HG03432 (cell line): ENCODE results near the gene EPM2AIP1.
"Not testable (repeated sequence)": the region's sequence is repeated elsewhere in the genome, so short reads cannot be mapped to it uniquely, and the experiment has no call there.

ENCODE experiments used
- ATAC-seq: cut with Tn5 transposase; IDR thresholded peaks from one replicate; pipeline ENCODE4 v1.9.1; 2021; ENCODE audit warnings: mild to moderate bottlenecking, moderate library complexity; ENCODE audit not compliant: unreplicated experiment

The EPM2AIP1 gene

DNA sequence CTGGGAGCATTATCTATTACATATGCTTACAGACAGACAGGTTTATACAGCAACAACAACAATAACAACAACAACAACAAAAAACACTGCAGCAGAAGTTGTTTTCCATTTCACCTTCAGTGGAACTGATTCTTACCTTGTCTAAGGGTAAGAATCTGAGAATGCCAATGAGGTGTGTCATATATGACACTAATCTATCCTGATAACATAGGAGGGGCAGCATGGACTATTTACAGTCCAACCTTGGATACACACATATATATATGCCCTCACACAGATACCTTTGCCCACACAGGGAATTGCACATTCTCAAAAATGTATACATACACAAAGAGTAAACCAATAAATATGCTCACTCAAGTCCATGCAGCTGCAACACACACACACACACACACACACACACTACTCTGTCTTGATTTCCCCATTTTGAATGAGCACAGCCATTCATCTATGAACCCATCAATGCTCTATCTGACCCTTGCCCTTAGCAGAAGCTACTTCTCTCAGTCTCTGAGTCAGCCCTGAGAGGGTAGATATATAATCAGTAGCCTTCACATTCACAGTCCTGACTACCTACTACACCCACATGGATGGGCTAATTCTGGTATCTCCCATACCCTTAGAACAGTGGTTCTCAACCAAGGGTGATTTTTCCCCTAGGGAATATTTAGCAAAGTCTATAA is 38.3 kb downstream of the EPM2AIP1 start:
- ATAC-seq = no peak

DNA sequence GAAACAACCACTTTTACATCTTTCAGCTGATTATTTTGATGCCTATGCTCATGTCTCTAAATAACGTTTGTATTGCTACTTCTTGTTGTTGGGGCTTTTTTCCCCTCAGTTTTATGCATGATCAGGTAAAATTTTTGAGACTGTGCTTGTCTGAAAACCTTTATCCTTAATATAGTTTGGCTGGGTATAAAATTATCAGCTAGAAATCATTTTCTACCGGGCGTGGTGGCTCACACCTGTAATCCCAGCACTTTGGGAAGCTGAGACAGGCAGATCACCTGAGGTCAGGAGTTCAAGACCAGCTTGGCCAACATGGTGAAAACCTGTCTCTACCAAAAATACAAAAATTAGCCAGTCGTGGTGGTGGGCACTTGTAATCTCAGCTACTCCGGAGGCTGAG is 45.1 kb downstream of the EPM2AIP1 start:
- ATAC-seq = not testable (repeated sequence)

DNA sequence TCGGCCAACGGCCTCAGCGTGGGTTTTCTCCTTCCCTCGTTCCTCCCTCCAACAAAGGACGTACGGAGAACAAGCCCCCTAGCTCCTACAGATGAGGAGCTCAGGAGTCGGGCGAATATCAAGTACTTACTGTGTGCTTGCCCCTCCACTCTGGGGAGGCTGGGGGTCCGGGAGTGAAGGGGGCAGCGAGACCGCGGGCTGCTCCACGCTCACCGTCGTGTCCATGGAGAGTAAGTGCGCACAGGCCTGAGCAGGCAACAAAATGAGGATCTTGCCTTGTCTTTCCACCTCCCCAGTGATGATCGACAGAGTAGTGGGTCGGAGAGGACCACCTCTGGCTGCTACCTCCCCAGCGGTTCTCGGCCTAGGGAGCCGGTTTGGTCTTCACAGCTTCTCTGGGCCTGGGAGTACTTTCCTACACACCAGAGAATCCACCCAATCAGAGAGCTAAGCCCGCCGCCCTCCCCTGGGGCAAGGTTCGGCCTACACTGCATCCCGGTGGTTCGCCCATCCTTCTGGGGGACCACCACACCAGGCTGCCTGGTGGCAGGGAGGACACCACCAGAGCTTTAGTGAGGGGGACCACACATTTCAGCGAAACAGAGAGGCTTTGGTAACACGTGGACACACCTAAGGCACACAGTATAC is 47.5 kb downstream of the EPM2AIP1 start:
- no peak for ATAC-seq

DNA sequence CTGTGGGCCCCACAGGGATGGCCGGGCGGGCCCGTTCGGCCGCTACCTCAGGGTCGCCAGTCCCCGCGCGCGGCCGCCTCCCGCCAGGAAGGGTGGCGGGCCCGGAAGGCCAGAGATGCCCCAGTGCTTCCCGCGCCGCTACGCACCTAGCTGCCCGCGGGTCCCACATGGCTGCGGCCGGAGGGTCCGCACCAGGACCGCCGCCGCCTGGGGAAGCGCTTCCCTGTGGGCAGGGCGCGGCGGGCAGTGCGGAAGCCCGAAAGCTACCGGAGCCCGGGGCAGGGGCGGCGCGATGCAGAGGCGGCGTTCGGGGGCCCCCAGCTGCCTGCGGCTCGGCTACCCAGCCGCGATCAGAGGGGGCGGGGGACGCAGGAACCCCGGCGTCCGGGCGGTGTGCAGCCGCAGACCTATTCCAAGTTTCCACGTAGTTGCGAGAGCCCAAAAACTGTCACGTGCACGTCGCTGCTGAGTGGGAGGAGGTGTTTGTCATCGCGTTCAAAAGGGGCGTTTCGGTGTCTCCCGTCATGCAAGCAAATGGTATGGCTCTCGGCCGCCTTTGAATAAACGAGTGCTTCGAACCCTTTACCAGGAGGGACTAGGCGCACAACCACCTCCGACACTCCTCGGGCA is 48.2 kb downstream of the EPM2AIP1 start, which contains the start of gene TRANK1:
TSS of gene TRANK1 (minus strand) at position 414 of the 630 bp plus-strand sequence. CDS start at position 169, 245 bp downstream.
- ATAC-seq = peak; percentile 73

DNA sequence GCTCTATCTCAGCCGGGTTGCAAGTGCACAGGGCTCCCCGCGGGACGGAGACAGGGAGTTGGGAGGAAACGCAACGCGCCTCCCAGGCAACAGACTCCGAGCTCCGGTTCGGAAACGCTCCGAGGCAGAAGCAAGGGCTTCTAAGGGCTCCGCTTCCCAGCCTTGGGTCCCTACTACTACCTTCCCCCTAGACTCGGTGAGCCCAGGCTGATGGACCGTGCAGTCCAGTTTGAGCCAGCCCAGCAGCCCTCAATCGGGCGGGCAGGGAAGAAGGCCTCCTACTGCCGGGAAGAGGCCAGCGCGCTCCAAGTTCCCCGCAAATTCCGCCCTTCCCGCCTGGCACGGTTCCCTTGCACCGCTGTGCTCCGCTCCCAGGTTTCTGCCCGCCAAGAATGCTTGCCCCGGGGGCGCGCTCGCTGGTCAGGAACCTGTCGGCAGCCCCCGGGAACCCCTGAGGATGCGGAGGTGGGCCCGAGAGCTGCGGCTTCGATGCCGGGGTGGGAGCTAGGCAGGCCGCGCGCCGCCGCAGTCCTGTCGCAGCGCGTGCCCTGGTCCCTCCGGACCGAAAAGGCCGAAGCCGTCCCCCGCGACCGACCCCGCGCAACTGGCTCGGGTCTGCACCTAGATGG is 48.8 kb downstream of the EPM2AIP1 start:
- peak; percentile 64 for ATAC-seq

DNA sequence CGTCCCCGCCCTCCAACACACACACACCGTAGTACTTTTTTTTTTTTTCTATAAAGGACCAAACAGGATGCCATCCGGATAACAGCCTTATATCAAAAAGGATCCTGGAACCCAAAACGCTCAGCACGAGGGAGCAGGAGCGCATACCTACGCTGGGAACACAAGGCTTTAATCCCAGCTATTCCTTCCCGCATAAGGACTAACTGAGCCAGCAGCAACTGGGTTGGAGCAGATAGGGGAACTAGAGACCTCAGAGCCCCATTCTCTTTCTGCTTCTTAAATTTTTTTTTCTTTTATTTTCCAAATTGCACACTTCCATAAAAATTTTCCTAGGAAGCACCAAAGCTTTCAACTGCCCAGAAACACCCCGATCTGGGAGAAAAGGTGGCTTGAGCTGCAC is 49.3 kb downstream of the EPM2AIP1 start:
- no peak for ATAC-seq

DNA sequence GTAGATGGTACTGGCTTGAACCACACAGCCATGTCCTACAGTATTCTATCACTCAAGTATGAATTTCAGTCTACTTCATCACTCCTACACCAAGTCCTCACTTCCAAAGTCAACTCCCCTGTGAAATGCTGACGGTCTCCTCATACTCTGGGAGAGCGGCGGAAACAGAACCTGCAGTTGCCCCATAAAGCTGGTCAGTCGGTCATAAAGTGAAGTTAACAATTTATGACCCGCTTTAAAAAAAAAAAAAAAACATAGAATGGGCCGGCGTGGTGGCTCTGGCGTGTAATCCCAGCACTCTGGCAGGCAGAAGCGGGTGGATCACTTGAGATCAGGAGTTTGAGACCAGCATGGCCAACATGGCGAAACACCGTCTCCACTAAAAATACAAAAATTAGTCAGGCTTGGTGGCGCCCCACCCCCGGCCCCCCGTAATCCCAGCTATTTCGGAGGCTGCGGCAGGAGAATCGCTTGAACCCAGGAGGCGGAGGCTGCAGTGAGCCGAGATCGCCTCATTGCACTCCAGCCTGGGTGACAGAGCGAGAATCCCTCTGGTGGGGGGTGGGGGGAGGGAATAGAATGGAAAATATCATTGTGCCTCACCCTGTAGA is 50.2 kb downstream of the EPM2AIP1 start:
- no peak for ATAC-seq

DNA sequence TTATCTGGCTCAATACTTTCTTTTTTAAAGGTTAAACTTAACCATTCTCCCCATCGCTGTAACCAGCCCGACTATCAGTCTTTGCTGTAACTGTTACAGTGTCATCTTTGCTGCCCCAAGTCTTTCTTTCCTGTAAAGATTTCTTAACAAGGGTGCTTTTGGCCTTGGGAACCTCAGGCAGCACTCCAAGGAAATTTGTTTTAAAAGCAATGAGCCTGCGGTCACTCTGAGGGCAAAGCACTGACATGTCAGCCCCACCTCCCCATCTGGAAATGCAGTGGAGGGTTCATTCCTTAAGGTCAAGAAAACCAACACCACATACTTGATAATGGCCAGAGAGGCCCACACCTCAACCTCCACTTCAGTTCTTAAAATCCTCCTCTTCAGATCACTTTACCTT is 51.3 kb downstream of the EPM2AIP1 start:
- ATAC-seq = no peak

DNA sequence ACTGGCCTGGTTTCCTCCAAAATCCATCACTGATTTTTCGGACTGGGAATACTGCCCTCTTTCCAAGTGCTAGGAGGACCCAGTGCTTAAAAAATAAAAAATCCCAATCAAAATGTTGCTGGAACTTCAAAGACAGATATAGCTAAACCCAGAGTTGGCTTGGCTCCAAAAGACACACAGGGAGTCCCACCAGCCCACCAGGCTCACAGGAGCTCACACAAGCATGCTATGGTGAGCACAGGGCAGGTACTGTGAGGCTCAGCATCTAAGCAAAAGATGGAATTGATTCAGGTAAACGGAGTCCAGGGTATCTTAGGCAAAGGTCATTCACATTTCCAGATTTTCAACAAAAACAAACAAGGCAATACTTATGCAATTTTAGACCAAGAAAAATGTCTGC is 51.8 kb downstream of the EPM2AIP1 start:
- ATAC-seq = no peak

DNA sequence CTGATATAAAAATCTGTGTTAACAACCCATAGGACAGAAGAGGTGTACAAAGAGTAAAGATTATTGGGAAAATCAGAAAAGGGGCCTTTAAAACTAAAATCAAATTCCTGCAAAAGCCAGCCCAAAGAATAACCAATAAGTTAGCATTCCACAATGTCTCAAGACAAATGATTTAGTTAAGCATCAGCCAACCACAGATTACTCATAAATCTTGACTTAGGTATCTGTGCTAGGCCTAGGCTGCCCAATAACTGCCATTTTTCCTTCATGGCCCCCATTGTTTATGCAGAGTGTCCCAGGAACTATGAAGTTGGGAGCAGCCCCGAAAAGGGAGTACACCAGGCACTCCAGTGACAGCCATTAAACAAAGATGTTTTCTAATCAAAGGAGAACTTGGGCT is 55.4 kb downstream of the EPM2AIP1 start:
- ATAC-seq = no peak
